Esophagus squamous epithelium (tissue), 4 donors: ENCODE results near the gene SEMA3F.

Source experiments
- POLR2A ChIP-seq, 4 donors: fragments of 450-650 bp; IDR thresholded peaks; one replicate each; pipeline ENCODE4 v1.6.1; 2017; ENCODE audit warnings: antibody characterized with exemption in 4 of 4, mild to moderate bottlenecking in 4 of 4, moderate library complexity in 3 of 4
- TF ChIP-seq, protein P1 (sequence below), 6 experiments: fragments of 450-650 bp in 4 of 6; fragments of 200-600 bp in 2 of 6; sonication (generic) in 2 of 6; IDR thresholded peaks; one replicate each; pipeline ENCODE4 v1.5.1; 2016 to 2019; ENCODE audit warnings: antibody characterized with exemption in 6 of 6, mild to moderate bottlenecking in 4 of 6, moderate library complexity in 4 of 6

DNA sequence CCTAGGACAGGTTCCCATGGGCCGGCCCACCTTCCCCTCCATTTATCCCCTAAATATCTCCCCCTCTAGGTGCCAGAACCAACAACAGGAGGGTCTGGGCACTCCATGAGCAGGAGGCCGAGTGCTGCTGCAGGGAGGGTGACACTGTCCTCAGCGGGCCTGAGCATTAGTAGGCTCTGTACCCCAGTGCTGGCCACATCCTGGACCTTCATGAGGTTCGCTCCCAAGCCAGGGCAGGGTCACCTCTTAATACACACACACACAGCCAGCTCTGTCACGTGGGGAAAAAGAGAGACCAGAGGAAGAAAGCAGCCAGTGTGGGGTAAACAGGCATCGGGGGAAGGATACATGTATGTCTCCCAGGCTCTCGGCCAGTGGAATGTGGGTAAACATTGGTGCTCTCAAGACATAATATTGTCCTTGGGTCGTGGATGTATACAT lies 27.9 kb upstream of the SEMA3F start:
- TF ChIP-seq, protein P1, sequence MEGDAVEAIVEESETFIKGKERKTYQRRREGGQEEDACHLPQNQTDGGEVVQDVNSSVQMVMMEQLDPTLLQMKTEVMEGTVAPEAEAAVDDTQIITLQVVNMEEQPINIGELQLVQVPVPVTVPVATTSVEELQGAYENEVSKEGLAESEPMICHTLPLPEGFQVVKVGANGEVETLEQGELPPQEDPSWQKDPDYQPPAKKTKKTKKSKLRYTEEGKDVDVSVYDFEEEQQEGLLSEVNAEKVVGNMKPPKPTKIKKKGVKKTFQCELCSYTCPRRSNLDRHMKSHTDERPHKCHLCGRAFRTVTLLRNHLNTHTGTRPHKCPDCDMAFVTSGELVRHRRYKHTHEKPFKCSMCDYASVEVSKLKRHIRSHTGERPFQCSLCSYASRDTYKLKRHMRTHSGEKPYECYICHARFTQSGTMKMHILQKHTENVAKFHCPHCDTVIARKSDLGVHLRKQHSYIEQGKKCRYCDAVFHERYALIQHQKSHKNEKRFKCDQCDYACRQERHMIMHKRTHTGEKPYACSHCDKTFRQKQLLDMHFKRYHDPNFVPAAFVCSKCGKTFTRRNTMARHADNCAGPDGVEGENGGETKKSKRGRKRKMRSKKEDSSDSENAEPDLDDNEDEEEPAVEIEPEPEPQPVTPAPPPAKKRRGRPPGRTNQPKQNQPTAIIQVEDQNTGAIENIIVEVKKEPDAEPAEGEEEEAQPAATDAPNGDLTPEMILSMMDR (IDR thresholded peaks at IDR 0.05): no peak
- no peak for TF ChIP-seq POLR2A (IDR thresholded peaks at IDR 0.05)
